ENCODE data around the gene HSPG2.

HSPG2 gene

GRCh38 chr1:21822349-21822748 is 114.8 kb downstream of the HSPG2 start:
- DNase-seq (ENCODE audit: low spot score), result no peak
- TF ChIP-seq CTCF (IDR thresholded peaks at IDR 0.05; ENCODE audit: borderline replicate concordance, control extremely low read depth, extremely low read depth, insufficient read depth, missing control alignments), result no peak
- in situ Hi-C loops (cut with MboI; ENCODE audit: low sequenced_read_pairs, unreplicated experiment), result no loop called here

- no peak for DNase-seq (ENCODE audit: low spot score)
- in situ Hi-C loops (cut with MboI; ENCODE audit: low sequenced_read_pairs, unreplicated experiment), result no loop called here
- no peak for TF ChIP-seq CTCF (IDR thresholded peaks at IDR 0.05; ENCODE audit: borderline replicate concordance, control extremely low read depth, extremely low read depth, insufficient read depth, missing control alignments)
These were observed 115.6 kb downstream of the HSPG2 start for GRCh38 chr1:21821385-21822019.

- no peak for TF ChIP-seq CTCF (IDR thresholded peaks at IDR 0.05; ENCODE audit: borderline replicate concordance, control extremely low read depth, extremely low read depth, insufficient read depth, missing control alignments)
- no peak for DNase-seq (ENCODE audit: low spot score)
- in situ Hi-C loops (cut with MboI; ENCODE audit: low sequenced_read_pairs, unreplicated experiment), result no loop called here
These were observed 116.4 kb downstream of the HSPG2 start for GRCh38 chr1:21820597-21821232.

- DNase-seq (ENCODE audit: low spot score), result peak; percentile 89
- no peak for TF ChIP-seq CTCF (IDR thresholded peaks at IDR 0.05; ENCODE audit: borderline replicate concordance, control extremely low read depth, extremely low read depth, insufficient read depth, missing control alignments)
- in situ Hi-C loops (cut with MboI; ENCODE audit: low sequenced_read_pairs, unreplicated experiment), result no loop called here
These were observed 118.5 kb downstream of the HSPG2 start for GRCh38 chr1:21818656-21819055.

GRCh38 chr1:21816602-21817302 is 120.4 kb downstream of the HSPG2 start:
- no peak for DNase-seq (ENCODE audit: low spot score)
- no peak for TF ChIP-seq CTCF (IDR thresholded peaks at IDR 0.05; ENCODE audit: borderline replicate concordance, control extremely low read depth, extremely low read depth, insufficient read depth, missing control alignments)
- in situ Hi-C loops (cut with MboI; ENCODE audit: low sequenced_read_pairs, unreplicated experiment), result no loop called here

- in situ Hi-C loops (cut with MboI; ENCODE audit: low sequenced_read_pairs, unreplicated experiment), result no loop called here
- DNase-seq (ENCODE audit: low spot score), result peak; percentile 34
These were observed 121.3 kb downstream of the HSPG2 start for GRCh38 chr1:21815724-21816321.

More at GRCh38 chr1:21815724-21816321, 121.3 kb downstream of the HSPG2 start:
- TF ChIP-seq CTCF (IDR thresholded peaks at IDR 0.05; ENCODE audit: borderline replicate concordance, control extremely low read depth, extremely low read depth, insufficient read depth, missing control alignments), result no peak
